SKM-1 treated with dmso at 0.1 percent for 144 hours (cell line): Measurements from ENCODE around the gene KDM3A.

Source experiments
- DNase-seq: peaks from one replicate; lab custom pipeline; 2025; ENCODE audit not compliant: unreplicated experiment; lab: John Stamatoyannopoulos, UW

Gene KDM3A

DNA sequence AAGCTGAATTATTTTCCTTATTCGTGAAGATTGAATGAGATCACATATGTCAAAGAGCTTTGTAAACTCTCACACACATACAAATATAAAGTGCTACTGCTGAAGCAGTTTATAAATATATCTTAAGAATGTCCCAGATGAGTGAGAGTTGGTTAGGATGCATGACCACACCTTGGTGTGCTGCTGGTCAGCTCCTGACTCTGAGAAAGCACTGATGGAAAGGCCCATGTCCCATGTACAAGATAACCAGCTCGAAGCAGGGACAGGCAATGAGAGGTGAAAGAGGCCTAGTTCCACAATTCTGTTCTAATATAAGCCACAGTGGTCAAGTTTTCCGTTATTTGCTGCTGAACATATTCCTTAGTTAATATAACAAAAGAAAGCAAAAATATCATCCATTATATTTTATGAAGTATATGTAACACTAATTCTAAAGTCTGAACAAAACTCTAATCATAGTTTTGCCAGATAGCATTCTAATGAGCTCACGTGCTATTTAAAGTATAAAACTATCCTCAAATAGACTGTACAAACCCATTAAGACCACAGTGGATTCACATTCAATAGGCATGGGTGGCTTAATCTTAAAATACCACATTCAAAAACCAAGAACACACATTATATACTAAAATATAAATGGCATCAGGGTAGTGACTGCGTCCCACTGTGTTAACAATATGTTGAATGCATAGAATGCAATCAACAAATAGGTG, 72.9 kb downstream of the KDM3A start:
- no peak for DNase-seq

DNA sequence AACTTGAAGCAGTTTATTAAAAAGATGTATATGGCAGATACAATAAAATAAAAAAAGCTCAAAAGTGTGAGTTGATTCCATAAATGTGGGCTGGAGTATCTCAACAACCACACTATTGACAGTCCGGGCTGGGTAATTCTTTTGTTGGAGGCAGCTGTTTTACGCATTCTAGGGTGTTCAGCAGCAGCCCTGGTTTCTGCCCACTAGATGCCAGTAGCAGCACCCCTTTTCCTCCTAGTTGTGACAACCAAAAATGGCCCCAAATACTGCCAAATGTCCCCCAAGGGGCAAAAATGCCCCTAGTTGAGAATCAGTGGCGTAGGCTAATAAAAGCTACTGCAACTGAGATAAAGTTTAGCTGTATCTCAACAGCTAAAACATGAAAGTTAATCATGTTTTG, 77.3 kb downstream of the KDM3A start:
- no peak for DNase-seq

DNA sequence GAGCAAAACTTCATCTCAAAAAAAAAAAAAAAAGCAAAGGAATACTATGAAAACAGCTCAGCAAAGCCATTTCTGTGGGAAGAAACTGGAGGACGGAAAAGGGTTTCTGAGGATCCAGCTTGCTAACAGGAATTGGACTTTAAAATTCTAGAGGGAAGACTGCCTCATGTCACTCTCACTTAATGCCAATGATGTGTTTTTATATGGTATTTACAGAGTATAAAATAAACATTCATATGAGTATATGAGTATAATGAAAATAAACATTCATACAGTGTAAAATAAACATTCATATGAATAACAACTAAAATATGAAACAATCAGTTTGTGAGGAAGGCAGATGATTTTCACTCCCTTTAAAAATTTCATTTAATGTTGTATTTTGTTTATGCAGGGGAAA, 78.2 kb downstream of the KDM3A start:
- DNase-seq = no peak

DNA sequence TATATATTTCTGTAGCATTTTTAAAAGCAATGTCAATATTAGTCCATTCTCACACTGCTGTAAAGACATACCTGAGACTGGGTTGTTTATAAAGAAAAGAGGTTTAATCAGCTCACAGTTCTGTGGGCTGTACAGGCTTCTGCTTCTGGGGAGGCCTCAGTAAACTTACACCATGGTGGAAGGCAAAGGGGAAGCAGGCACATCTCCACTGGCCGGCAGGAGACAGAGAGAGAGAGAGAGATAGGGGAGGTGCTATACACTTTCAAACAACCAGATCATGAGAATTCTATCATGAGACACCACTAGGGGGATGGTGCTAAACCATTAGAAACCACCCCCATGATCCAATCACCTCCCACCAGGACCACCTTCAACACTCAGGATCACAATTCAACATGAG, 79.0 kb downstream of the KDM3A start:
- no peak for DNase-seq

DNA sequence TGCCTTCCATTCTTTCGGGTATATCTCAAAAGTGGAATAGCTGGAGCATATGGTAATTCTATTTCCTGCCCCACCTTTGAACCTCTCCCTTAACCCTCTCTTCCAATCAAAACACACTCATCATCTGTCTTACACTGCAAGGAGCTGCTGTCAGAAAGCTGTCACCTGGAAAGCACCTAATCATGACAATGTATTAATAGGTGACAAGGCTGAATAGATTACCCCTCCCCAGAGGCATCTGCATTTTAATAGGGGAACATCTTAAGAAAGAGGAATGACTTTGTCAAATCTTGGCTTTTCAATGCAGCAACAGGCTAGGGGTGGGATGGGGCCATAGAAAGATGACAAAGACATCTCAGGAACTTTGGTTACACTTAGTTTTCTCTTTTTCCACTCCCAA, 80.8 kb downstream of the KDM3A start:
- no peak for DNase-seq

DNA sequence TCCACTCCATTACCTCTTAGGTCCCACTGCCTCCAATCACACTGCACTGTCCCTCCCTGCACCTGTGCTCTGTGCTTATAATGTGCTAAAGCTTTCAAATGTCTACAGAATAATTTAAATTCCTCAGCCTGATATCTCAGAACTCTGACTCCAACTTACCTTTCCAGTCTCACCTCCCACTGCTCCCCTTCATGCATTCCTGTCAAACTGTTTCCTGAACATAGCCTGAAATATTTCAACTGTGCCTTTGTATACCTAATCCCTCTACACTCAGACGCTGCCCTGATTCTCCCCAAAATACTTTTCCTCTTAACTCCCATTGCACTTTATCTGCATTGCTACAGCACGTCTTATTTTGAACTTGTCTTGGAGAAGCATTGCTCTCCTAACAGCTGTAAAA, 81.5 kb downstream of the KDM3A start:
- DNase-seq = no peak

DNA sequence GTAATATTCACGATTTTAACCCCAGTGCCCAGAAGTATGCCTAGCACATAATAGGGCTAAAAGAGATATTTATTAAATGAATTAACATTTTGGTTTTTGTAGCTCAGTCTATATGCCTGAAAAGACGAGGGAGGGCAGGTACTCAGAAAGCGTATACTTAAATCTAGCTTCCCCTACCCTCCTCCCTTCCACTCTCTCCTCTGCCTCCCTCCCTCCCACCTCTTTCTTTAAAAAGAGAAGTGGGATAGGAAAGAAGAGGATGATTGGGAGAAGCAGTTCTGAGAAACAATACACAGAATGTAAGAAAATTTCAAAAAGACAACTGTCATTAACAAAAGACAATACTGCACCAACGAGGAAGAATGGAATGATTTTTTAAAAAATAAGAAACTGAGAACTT, 82.3 kb downstream of the KDM3A start:
- no peak for DNase-seq

DNA sequence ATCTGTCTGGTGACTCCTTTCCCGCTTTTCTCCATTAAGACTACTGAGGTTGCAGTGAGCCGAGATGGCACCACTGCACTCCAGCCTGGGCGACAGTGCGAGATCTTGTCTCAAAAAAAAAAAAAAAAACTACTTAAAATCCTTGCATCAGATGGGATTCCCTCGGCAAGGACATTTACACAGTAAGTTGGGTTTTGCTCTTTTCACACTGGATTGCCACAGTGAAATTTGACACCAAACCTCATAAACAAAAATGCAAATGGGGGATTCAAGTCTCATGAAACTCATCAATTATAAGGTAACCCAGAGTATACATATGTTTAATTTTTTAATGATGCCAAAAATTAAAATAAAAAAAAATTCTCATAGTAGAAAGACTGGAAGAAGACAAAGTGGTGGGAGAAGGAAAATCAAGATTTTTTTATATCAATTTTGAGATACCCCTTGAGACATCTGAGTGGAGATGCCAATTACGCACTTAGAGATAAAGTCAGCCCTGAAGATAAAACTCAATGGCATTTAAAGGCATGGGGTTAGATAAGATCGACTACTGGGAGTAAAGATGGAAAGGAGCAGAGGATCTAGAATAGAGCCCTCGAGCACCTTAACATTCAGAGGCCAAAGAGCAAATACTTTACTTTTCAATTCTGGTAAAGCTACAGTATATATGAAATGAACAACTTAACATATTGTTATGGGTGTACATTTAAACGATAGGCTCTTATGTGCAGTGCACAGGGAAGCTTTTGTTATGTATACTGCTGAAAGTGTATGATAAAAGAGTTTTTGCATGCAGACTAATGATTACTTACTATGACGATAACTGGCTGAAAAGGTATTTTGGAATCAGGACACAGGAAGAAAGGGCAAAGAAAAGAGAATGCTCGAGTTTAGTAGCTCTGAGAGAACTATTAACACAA, 84.5 kb downstream of the KDM3A start:
- no peak for DNase-seq

DNA sequence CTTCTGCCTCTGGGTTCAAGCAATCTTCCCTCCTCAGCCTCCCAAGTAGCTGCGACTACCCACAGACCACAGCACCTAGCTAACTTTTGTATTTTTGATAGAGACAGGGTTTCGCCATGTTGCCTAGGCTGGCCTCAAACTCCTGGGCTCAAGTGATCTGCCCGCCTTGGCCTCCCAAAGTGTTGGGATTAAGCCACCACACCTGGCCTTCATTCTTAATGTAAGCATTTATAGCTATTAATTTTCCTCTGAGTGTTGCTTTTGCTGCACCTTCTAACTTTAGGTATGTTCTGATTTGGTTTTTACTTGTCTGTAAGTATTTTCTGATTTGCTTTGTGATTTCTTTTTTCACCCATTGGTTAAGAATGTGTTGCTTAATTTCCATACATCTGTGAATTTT, 92.4 kb downstream of the KDM3A start:
- no peak for DNase-seq

DNA sequence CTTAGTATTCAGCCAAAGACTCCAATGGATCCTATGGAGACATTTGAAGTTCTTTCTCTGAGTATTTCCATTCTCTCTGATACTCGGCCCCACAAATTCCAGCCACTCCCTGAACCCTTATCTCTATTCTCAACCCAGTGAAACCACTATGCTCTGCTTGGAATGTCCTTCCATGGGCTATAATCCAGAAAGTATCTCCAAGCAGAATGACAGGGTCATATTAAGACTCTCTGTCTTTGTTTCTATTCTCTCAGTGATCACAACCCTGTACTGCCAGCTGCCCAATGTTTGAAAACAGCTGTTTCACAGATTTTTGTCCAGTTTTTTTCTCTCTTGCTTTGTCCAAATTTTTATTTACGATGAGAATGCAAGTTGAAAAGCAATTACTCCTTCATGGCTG, 100.2 kb downstream of the KDM3A start:
- DNase-seq = no peak
